Measurements from ENCODE around the gene TMEM134.

Gene TMEM134

GRCh38 chr11:67508486-67509121, 39.6 kb upstream of the TMEM134 start:
- TF ChIP-seq CTCF (IDR thresholded peaks at IDR 0.05; ENCODE audit: extremely low read depth, insufficient read depth, missing control alignments), result no peak
- in situ Hi-C loops (cut with MboI; ENCODE audit: low pct_unique_long_range_greater_than_20kb, low sequenced_read_pairs, unreplicated experiment), result no loop called here
- peak; percentile 99 for DNase-seq (ENCODE audit: low spot score)

GRCh38 chr11:67507864-67508485, 38.9 kb upstream of the TMEM134 start, which contains the start of gene CDK2AP2:
Gene CDK2AP2 (minus strand): TSS chr11:67508162. CDS start chr11:67508082, 80 bp downstream.
- TF ChIP-seq CTCF (IDR thresholded peaks at IDR 0.05; ENCODE audit: extremely low read depth, insufficient read depth, missing control alignments), result no peak
- in situ Hi-C loops (cut with MboI; ENCODE audit: low pct_unique_long_range_greater_than_20kb, low sequenced_read_pairs, unreplicated experiment), result no loop called here
- peak; percentile 99 for DNase-seq (ENCODE audit: low spot score)

GRCh38 chr11:67507242-67507863, 38.3 kb upstream of the TMEM134 start:
- no peak for TF ChIP-seq CTCF (IDR thresholded peaks at IDR 0.05; ENCODE audit: extremely low read depth, insufficient read depth, missing control alignments)
- no peak for DNase-seq (ENCODE audit: low spot score)
- in situ Hi-C loops (cut with MboI; ENCODE audit: low pct_unique_long_range_greater_than_20kb, low sequenced_read_pairs, unreplicated experiment), result no loop called here

GRCh38 chr11:67506426-67507051, 37.5 kb upstream of the TMEM134 start:
- in situ Hi-C loops (cut with MboI; ENCODE audit: low pct_unique_long_range_greater_than_20kb, low sequenced_read_pairs, unreplicated experiment), result no loop called here
- no peak for TF ChIP-seq CTCF (IDR thresholded peaks at IDR 0.05; ENCODE audit: extremely low read depth, insufficient read depth, missing control alignments)
- no peak for DNase-seq (ENCODE audit: low spot score)

GRCh38 chr11:67505605-67506396, 36.8 kb upstream of the TMEM134 start:
- in situ Hi-C loops (cut with MboI; ENCODE audit: low pct_unique_long_range_greater_than_20kb, low sequenced_read_pairs, unreplicated experiment), result no loop called here
- DNase-seq (ENCODE audit: low spot score), result peak; percentile 89
- peak; percentile 98 for TF ChIP-seq CTCF (IDR thresholded peaks at IDR 0.05; ENCODE audit: extremely low read depth, insufficient read depth, missing control alignments)
